Glomerular endothelial cell (primary cell): ENCODE results near the gene CLDN24. TPM values are rescaled to one million over a fixed set of nuclear protein-coding genes. Genes with fewer than 3 reads are reported as not detected.

ENCODE experiments used
- DNase-seq: peaks from one replicate; pipeline ENCODE4 v3.0.0-alpha.2; 2011; ENCODE audit warnings: low read depth, low spot score; ENCODE audit errors: extremely low read depth
- total RNA-seq: library from RNA; depleted of rRNA; stranded (reverse); fragments of >200 nt; gene quantifications from 2 replicates; pipeline ENCODE4 v1.2.3, GENCODE V29; 2015

Gene CLDN24
- total RNA-seq, 1 donor from 2014 or later = not detected

DNA sequence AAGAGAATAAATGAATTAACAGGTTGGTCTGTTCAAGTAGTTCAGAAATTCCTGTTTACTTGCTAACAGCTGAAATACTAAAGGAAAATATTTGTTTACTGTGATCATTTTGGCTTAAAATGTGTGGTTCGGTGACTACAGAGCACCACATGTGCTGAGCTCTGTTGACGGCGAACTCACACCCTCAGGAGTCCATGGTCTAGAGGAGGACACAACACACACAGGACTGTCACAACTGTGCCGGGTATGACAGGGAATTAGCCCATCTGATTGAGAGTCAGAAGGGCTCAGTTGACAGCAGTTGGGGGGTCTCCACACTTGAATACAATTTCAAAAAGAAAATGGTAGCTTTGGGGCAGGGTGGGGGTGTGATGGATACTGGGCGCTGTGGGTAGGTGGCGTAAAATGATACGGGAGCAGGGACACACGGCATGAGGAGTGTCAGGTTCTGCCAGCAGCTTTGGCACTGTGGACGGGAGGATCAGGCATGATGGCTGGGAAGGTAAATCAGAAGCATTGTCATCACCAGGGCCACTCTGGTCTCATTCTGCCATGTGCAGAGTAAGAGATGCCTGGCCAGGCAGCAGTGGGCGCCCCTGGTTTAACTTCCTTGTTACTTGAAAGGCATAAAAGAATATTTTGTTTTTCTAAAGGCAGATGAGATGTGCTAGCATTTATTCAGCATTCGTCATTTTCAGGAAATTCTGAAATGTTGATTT, 35.5 kb downstream of the CLDN24 start:
- DNase-seq = no peak

- DNase-seq = no peak
These were observed 36.3 kb downstream of the CLDN24 start for GRCh38 chr4:183285886-183286285.

DNA sequence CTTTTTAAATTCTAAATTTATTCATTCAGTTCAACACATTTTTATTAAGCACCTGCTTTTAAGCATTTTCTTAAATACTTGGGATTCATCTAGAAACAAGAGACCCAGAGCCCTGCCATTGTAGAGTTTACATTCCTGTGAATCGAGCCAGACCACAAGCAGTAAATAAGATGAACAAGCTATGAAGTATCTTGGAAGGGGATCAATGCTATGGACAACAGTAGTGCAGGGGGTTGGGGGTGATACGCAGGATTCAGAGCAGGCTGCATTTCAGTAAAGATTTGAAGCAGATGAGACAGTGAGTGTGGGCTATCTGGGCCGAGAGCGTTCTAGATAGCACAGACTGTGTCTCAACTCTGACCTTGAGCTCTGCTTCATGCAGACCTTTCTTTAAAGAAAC, 37.3 kb downstream of the CLDN24 start:
- no peak for DNase-seq

- DNase-seq = no peak
These were observed 37.9 kb downstream of the CLDN24 start for GRCh38 chr4:183284258-183284785.

- DNase-seq = no peak
These were observed 46.1 kb downstream of the CLDN24 start for GRCh38 chr4:183276106-183276505.

DNA sequence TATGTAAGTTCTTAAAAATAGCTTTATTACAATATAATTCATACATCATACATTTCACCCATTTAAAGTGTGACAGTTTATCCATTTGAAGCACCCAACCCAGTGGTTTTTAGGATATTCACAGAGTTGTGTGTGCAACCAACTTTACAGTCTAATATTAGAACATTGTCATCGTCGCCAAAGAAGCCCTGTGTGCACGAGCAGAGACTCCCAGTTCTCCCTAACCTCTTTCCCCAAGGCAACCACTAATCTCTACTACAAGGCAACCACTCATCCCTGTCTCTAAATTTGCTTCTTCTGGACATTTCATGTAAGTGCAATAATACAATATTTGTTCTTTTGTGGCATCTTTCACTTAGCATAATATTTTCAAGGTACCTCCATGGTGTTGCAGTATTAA, 49.8 kb downstream of the CLDN24 start:
- no peak for DNase-seq

Other genes with a start within 250 kb of the CLDN24 start
- 24.1 and 32.0 TPM in 2 replicates for gene WWC2, start 223.2 kb downstream of the CLDN24 start, total RNA-seq
- not detected in 2 replicates for gene CLDN22, start 2.1 kb downstream of the CLDN24 start, total RNA-seq
- 11.7 and 19.4 TPM in 2 replicates for gene CDKN2AIP, start 122.2 kb upstream of the CLDN24 start, total RNA-seq
- 6.6 and 8.0 TPM in 2 replicates for gene ING2, start 182.6 kb upstream of the CLDN24 start, total RNA-seq